Measurements from ENCODE around the gene GKAP1.

DNA sequence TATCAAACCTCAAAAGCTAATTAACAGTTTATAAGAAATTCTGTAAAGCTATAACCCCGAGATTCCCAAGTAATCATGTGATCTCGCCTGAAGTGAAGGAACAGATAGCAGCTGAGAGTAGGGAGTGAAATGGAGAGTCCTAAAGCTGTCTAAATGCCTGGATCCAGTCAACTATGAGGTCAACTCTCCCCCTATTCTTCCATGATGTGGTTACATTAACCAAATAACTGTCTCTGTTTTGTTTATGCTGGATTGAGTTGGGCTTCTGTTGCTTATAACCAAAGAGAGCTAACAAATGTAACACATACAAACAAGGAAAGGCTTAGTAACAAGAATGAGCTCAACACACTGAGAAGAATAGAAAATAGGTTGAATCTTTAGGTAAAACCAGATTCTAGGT is 41.6 kb downstream of the GKAP1 start:
- TF ChIP-seq CTCF (IDR thresholded peaks at IDR 0.05) (no peak), EP300 (IDR thresholded peaks at IDR 0.05) (no peak), POLR2A (IDR thresholded peaks at IDR 0.05; ENCODE audit: low read depth) (no peak), POLR2AphosphoS5 (IDR thresholded peaks at IDR 0.05) (no peak)

Measured in esophagus muscularis mucosa (tissue), 4 donors.